Testis (tissue), 2 donors: ENCODE data around the gene ADCK2.

ENCODE experiments used
- CTCF ChIP-seq, 3 experiments: fragments of 450-650 bp in 2 of 3; fragments of 200-600 bp in 1 of 3; sonication (generic) in 1 of 3; IDR thresholded peaks; one replicate each; pipeline ENCODE4 v1.5.1; 2016 to 2019; ENCODE audit warnings: antibody characterized with exemption in 3 of 3, mild to moderate bottlenecking in 2 of 3, moderate library complexity in 1 of 3
- POLR2A ChIP-seq: fragments of 450-650 bp; IDR thresholded peaks from one replicate; pipeline ENCODE4 v1.6.1; 2017; ENCODE audit warnings: antibody characterized with exemption, mild to moderate bottlenecking, moderate library complexity

GRCh38 chr7:140719721-140720120 lies 47.0 kb downstream of the ADCK2 start:
- no peak for TF ChIP-seq CTCF (IDR thresholded peaks at IDR 0.05)
- no peak for TF ChIP-seq POLR2A
